HEK293T (cell line): ENCODE data around the gene OR51L1.

Experiments
- CTCF ChIA-PET: fragments of 350-600 bp; formaldehyde crosslinking; extraction: SDS; loops from one replicate; lab custom pipeline; 2021; ENCODE audit warnings: antibody characterized with exemption, inconsistent platforms; lab: Yijun Ruan, JAX
- POLR2A ChIA-PET: fragments of 350-600 bp; formaldehyde crosslinking; extraction: SDS; loops from one replicate; lab custom pipeline; 2020; ENCODE audit warnings: antibody characterized with exemption, inconsistent platforms; lab: Yijun Ruan, JAX
- DNase-seq: peaks from one replicate; pipeline ENCODE4 v3.0.0; 2012; ENCODE audit warnings: mixed read lengths; ENCODE audit errors: extremely low spot score
- ARNT ChIP-seq: fragments of 450-650 bp; IDR thresholded peaks from 2 replicates; pipeline ENCODE4 v1.6.1; 2017; ENCODE audit warnings: mild to moderate bottlenecking
- BHLHE40 ChIP-seq: fragments of 450-650 bp; IDR thresholded peaks from 2 replicates; pipeline ENCODE4 v1.6.1; 2016; ENCODE audit warnings: mild to moderate bottlenecking, moderate library complexity, borderline replicate concordance
- CTBP1 ChIP-seq: fragments of 450-650 bp; IDR thresholded peaks from 2 replicates; pipeline ENCODE4 v1.6.1; 2016; ENCODE audit warnings: borderline replicate concordance
- ELF4 ChIP-seq: fragments of 450-650 bp; IDR thresholded peaks from 2 replicates; pipeline ENCODE4 v1.6.1; 2017; ENCODE audit warnings: antibody characterized with exemption
- FOXA1 ChIP-seq: fragments of 450-650 bp; IDR thresholded peaks from 2 replicates; pipeline ENCODE4 v1.6.1; 2016; ENCODE audit warnings: mild to moderate bottlenecking
- FOXK2 ChIP-seq: fragments of 450-650 bp; IDR thresholded peaks from 2 replicates; pipeline ENCODE4 v1.6.1; 2016; ENCODE audit warnings: mild to moderate bottlenecking
- FOXM1 ChIP-seq: fragments of 450-650 bp; IDR thresholded peaks from 2 replicates; pipeline ENCODE4 v1.6.1; 2017; ENCODE audit warnings: mild to moderate bottlenecking, borderline replicate concordance
- HDGF ChIP-seq: fragments of 450-650 bp; IDR thresholded peaks from 2 replicates; pipeline ENCODE4 v1.6.1; 2017; ENCODE audit warnings: antibody characterized with exemption, borderline replicate concordance
- L3MBTL2 ChIP-seq: fragments of 450-650 bp; conservative IDR thresholded peaks from 2 replicates; pipeline ENCODE4 v1.6.1; 2016; ENCODE audit warnings: mild to moderate bottlenecking
- LEF1 ChIP-seq: fragments of 450-650 bp; IDR thresholded peaks from 2 replicates; pipeline ENCODE4 v1.6.1; 2017; ENCODE audit warnings: mild to moderate bottlenecking, borderline replicate concordance
- NFRKB ChIP-seq: fragments of 450-650 bp; IDR thresholded peaks from 2 replicates; pipeline ENCODE4 v1.6.1; 2016; ENCODE audit warnings: mild to moderate bottlenecking, moderate library complexity
- SP1 ChIP-seq: fragments of 450-650 bp; IDR thresholded peaks from 2 replicates; pipeline ENCODE4 v1.6.1; 2017
- SUZ12 ChIP-seq: fragments of 450-650 bp; IDR thresholded peaks from 2 replicates; pipeline ENCODE4 v1.6.1; 2016; ENCODE audit warnings: mild to moderate bottlenecking
- TARDBP ChIP-seq: fragments of 450-650 bp; IDR thresholded peaks from 2 replicates; pipeline ENCODE4 v1.6.1; 2016
- ZNF384 ChIP-seq: fragments of 450-650 bp; IDR thresholded peaks from 2 replicates; pipeline ENCODE4 v1.6.1; 2016
- TF ChIP-seq, protein P1 (sequence below): fragments of 450-650 bp; IDR thresholded peaks from 2 replicates; pipeline ENCODE4 v1.6.1; 2016

Gene OR51L1

DNA sequence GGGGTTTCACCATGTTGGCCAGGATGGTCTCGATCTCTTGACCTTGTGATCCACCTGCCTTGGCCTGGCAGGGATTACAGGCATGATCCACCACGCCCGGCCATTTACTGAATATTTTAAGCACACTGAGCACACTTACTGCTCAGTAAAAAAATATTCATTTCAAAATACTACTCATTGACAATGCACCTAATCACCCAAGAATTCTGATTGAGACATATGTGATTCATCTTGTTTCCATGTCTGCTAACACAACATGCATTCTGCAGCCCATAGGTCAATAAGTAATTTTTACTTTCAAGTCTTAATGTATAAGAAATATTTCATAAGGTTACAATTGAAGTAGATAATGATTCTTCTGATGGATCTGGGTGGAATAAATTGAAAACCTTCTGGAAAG is 47.4 kb downstream of the OR51L1 start:
- TF ChIP-seq LEF1 (no peak), CTBP1 (no peak), TARDBP (no peak), BHLHE40 (no peak), FOXA1 (no peak), ARNT (no peak)
- CTCF ChIA-PET, result no interaction called here
- POLR2A ChIA-PET, result no interaction called here
- no peak for DNase-seq

DNA sequence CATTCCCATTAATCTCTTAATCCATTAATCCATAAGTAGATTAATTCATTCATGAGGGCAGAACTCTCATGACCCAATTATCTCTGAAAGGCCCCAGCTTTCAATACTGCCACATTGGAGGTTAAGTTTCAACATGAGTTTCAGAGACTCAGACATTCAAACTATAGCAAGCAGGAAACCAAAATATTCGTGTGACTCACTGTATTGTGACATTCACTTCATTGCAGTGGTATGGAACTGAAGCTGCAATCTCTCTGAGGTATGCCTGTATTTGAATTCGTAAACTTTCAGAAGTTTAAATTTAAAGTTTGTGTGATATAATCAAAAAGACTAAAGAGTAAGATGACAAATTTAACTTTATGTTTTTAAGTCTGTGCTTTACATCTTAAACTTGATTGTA is 48.7 kb downstream of the OR51L1 start:
- POLR2A ChIA-PET, result no interaction called here
- CTCF ChIA-PET, result no interaction called here
- no peak for TF ChIP-seq ZNF384
- TF ChIP-seq, protein P1, sequence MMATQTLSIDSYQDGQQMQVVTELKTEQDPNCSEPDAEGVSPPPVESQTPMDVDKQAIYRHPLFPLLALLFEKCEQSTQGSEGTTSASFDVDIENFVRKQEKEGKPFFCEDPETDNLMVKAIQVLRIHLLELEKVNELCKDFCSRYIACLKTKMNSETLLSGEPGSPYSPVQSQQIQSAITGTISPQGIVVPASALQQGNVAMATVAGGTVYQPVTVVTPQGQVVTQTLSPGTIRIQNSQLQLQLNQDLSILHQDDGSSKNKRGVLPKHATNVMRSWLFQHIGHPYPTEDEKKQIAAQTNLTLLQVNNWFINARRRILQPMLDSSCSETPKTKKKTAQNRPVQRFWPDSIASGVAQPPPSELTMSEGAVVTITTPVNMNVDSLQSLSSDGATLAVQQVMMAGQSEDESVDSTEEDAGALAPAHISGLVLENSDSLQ, result no peak
- TF ChIP-seq CTBP1, result no peak
- no peak for TF ChIP-seq TARDBP
- no peak for TF ChIP-seq FOXM1
- TF ChIP-seq FOXK2, result no peak
- no peak for TF ChIP-seq LEF1
- TF ChIP-seq SUZ12, result no peak
- TF ChIP-seq FOXA1, result no peak
- no peak for TF ChIP-seq ARNT
- TF ChIP-seq L3MBTL2, result no peak
- TF ChIP-seq SP1, result no peak
- no peak for TF ChIP-seq HDGF
- TF ChIP-seq NFRKB, result no peak
- TF ChIP-seq BHLHE40, result no peak
- no peak for TF ChIP-seq ELF4
- no peak for DNase-seq

DNA sequence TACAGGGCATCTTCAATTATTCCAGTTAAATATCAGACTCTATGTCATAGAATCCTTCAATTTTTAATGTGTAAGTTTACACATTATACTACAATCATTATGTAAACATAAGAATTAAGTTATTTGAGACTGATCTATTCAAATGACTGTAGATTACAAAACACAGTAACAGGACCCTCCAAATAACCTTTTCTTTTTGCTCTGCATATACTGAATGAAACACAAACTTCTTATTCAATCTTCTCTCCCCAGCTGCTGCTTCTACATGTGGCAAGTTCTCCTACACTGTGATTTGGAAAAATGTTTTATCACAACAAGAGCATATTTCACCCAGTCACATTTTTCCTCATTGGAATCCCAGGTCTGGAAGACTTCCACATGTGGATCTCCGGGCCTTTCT is 51.6 kb downstream of the OR51L1 start, which contains the start of gene OR52J3:
Gene OR52J3 (plus strand): TSS at position 301 of the 400 bp plus-strand sequence. CDS start 0 bp downstream, at position 301.
- ChIA-PET CTCF (no interaction called here), POLR2A (no interaction called here)
- TF ChIP-seq ZNF384, result no peak
- TF ChIP-seq TARDBP, result no peak
- TF ChIP-seq FOXA1, result no peak
- no peak for TF ChIP-seq HDGF
- TF ChIP-seq NFRKB, result no peak
- TF ChIP-seq ARNT, result no peak
- no peak for TF ChIP-seq FOXK2
- DNase-seq, result no peak

DNA sequence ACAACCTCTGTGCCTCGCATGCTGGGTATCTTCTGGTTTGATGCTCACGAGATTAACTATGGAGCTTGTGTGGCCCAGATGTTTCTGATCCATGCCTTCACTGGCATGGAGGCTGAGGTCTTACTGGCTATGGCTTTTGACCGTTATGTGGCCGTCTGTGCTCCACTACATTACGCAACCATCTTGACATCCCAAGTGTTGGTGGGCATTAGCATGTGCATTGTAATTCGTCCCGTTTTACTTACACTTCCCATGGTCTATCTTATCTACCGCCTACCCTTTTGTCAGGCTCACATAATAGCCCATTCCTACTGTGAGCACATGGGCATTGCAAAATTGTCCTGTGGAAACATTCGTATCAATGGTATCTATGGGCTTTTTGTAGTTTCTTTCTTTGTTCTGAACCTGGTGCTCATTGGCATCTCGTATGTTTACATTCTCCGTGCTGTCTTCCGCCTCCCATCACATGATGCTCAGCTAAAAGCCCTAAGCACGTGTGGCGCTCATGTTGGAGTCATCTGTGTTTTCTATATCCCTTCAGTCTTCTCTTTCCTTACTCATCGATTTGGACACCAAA is 52.2 kb downstream of the OR51L1 start:
- POLR2A ChIA-PET, result no interaction called here
- CTCF ChIA-PET, result no interaction called here
- DNase-seq, result no peak
- TF ChIP-seq LEF1, result no peak
- TF ChIP-seq, protein P1, result no peak
- no peak for TF ChIP-seq BHLHE40
- no peak for TF ChIP-seq ELF4
- no peak for TF ChIP-seq SP1
- TF ChIP-seq SUZ12, result no peak
- TF ChIP-seq L3MBTL2, result no peak
- TF ChIP-seq FOXA1, result no peak
- no peak for TF ChIP-seq FOXM1
- no peak for TF ChIP-seq HDGF
- no peak for TF ChIP-seq NFRKB
- no peak for TF ChIP-seq FOXK2
- TF ChIP-seq ZNF384, result no peak
- TF ChIP-seq TARDBP, result no peak
- no peak for TF ChIP-seq ARNT
- TF ChIP-seq CTBP1, result no peak
